GM23338 (cell line): Measurements from ENCODE around the gene NEK10. TPM values are rescaled to one million over a fixed set of nuclear protein-coding genes. Genes with fewer than 3 reads are reported as not detected.

Source experiments
- ATAC-seq: fragments of 200-7000 bp; cut with Tn5 transposase; 3 replicates; pipeline ENCODE4 v1.9.1; 2020
- DNase-seq: peaks from one replicate; pipeline ENCODE4 v3.0.0-alpha.2; 2015; ENCODE audit warnings: low spot score
- H2AFZ ChIP-seq: fragments of 200-600 bp; sonication (generic); 2 replicates; pipeline ENCODE4 v1.8.0; 2016; ENCODE audit warnings: antibody characterized with exemption, mild to moderate bottlenecking, moderate library complexity
- H3F3A ChIP-seq: fragments of 200-600 bp; sonication (generic); replicated peaks from 2 replicates; pipeline ENCODE4 v1.8.0; 2017; ENCODE audit warnings: antibody characterized with exemption, mixed run types, low read depth
- H3K27ac ChIP-seq: fragments of 200-600 bp; sonication (generic); 2 replicates; pipeline ENCODE4 v1.6.1; 2016; ENCODE audit warnings: low read depth
- H3K27me3 ChIP-seq: fragments of 200-600 bp; sonication (generic); 2 replicates; pipeline ENCODE4 v1.8.0; 2016; ENCODE audit warnings: mild to moderate bottlenecking, mixed run types, moderate library complexity; ENCODE audit not compliant: insufficient read depth
- H3K36me3 ChIP-seq: fragments of 200-600 bp; sonication (generic); 2 replicates; pipeline ENCODE4 v1.8.0; 2016; ENCODE audit warnings: mild to moderate bottlenecking; ENCODE audit not compliant: insufficient read depth
- H3K4me1 ChIP-seq: fragments of 200-600 bp; sonication (generic); 2 replicates; pipeline ENCODE4 v1.8.0; 2016; ENCODE audit warnings: mild to moderate bottlenecking, moderate library complexity; ENCODE audit not compliant: insufficient read depth
- H3K4me2 ChIP-seq: fragments of 200-600 bp; sonication (generic); 2 replicates; pipeline ENCODE4 v1.7.1; 2017; ENCODE audit warnings: mixed run types
- H3K4me3 ChIP-seq: fragments of 200-600 bp; sonication (generic); 2 replicates; pipeline ENCODE4 v1.6.1; 2016; ENCODE audit warnings: mixed run types
- H3K79me2 ChIP-seq: fragments of 200-600 bp; sonication (generic); replicated peaks from 2 replicates; pipeline ENCODE4 v1.8.0; 2017; ENCODE audit warnings: mild to moderate bottlenecking; ENCODE audit not compliant: insufficient read depth
- H3K9me2 ChIP-seq: fragments of 200-600 bp; sonication (generic); 2 replicates; pipeline ENCODE4 v1.8.0; 2017; ENCODE audit not compliant: insufficient read depth
- H4K20me1 ChIP-seq: fragments of 200-600 bp; sonication (generic); replicated peaks from 2 replicates; pipeline ENCODE4 v1.8.0; 2017; ENCODE audit warnings: mild to moderate bottlenecking; ENCODE audit not compliant: insufficient read depth
- H3K27ac Mint-ChIP-seq: 2 replicates; pipeline ENCODE4 v1.8.0; 2020; ENCODE audit warnings: inconsistent platforms, mild to moderate bottlenecking, moderate library complexity, mixed read lengths
- H3K27me3 Mint-ChIP-seq: 3 replicates; pipeline ENCODE4 v1.8.0; 2022; ENCODE audit warnings: low read depth, mild to moderate bottlenecking, moderate library complexity, mixed read lengths, inconsistent platforms; ENCODE audit not compliant: insufficient read depth, poor library complexity
- H3K36me3 Mint-ChIP-seq: 3 replicates; pipeline ENCODE4 v1.8.0; 2021; ENCODE audit warnings: low read depth, mild to moderate bottlenecking, inconsistent platforms, moderate library complexity, mixed read lengths
- H3K4me1 Mint-ChIP-seq: 3 replicates; pipeline ENCODE4 v1.8.0; 2020; ENCODE audit warnings: mild to moderate bottlenecking, inconsistent platforms, mixed read lengths
- H3K4me3 Mint-ChIP-seq: 3 replicates; pipeline ENCODE4 v1.8.0; 2021; ENCODE audit warnings: moderate library complexity, mild to moderate bottlenecking, inconsistent platforms, mixed read lengths
- H3K9me3 Mint-ChIP-seq: 3 replicates; pipeline ENCODE4 v1.8.0; 2020; ENCODE audit warnings: moderate library complexity, mild to moderate bottlenecking, inconsistent platforms, mixed read lengths
- CREB1 ChIP-seq: fragments of 250-450 bp; sonication (Bioruptor Pico); IDR thresholded peaks from 2 replicates; pipeline ENCODE4 v1.5.0; 2020; ENCODE audit warnings: low read depth, mild to moderate bottlenecking, moderate library complexity
- EZH2 ChIP-seq: fragments of 200-600 bp; sonication (generic); IDR thresholded peaks from one replicate; pipeline ENCODE4 v1.8.0; 2017; ENCODE audit warnings: antibody characterized with exemption, mild to moderate bottlenecking, low read depth; ENCODE audit not compliant: unreplicated experiment
- EZH2phosphoT487 ChIP-seq: fragments of 200-600 bp; sonication (generic); IDR thresholded peaks from one replicate; pipeline ENCODE4 v1.8.1; 2018; ENCODE audit warnings: antibody characterized with exemption; ENCODE audit not compliant: unreplicated experiment
- JUNB ChIP-seq: IDR thresholded peaks from one replicate; pipeline ENCODE4 v1.6.1; 2016; ENCODE audit warnings: antibody characterized with exemption; ENCODE audit not compliant: unreplicated experiment
- POLR2AphosphoS5 ChIP-seq: IDR thresholded peaks from 2 replicates; pipeline ENCODE4 v1.6.1; 2016; ENCODE audit warnings: antibody characterized with exemption, low read depth
- STAT1 ChIP-seq: IDR thresholded peaks from one replicate; pipeline ENCODE4 v1.6.1; 2016; ENCODE audit warnings: antibody characterized with exemption; ENCODE audit not compliant: unreplicated experiment
- ZNF114 ChIP-seq: fragments of 250-450 bp; sonication (Bioruptor Pico); IDR thresholded peaks from 2 replicates; pipeline ENCODE4 v1.5.0; 2020; ENCODE audit warnings: mild to moderate bottlenecking, moderate library complexity
- ZNF331 ChIP-seq: fragments of 250-450 bp; sonication (Bioruptor Pico); IDR thresholded peaks from 2 replicates; pipeline ENCODE4 v1.5.0; 2020; ENCODE audit warnings: low read depth, mild to moderate bottlenecking, moderate library complexity
- polyA plus RNA-seq: library from polyadenylated mRNA; unstranded; fragments of >200 nt; fragmentation: Nextera tagmentation; extraction: Ambion mirVana; gene quantifications from 2 replicates; pipeline ENCODE4 v1.2.1, GENCODE V29; 2016
- total RNA-seq: library from RNA; depleted of rRNA; stranded (reverse); fragments of >200 nt; shearing (Covaris generic); gene quantifications from 2 replicates; pipeline ENCODE4 v1.2.3, GENCODE V29; 2014
- TF ChIP-seq, protein P1 (sequence below): fragments of 250-450 bp; sonication (Bioruptor Pico); IDR thresholded peaks from 2 replicates; pipeline ENCODE4 v1.5.0; 2020; ENCODE audit warnings: mild to moderate bottlenecking, moderate library complexity
- TF ChIP-seq, protein P2 (sequence below): IDR thresholded peaks from one replicate; pipeline ENCODE4 v1.6.1; 2018; ENCODE audit warnings: antibody characterized with exemption; ENCODE audit not compliant: unreplicated experiment
- TF ChIP-seq, protein P3 (sequence below), 2 experiments: fragments of 200-600 bp in 1 of 2; sonication (generic) in 1 of 2; conservative IDR thresholded peaks; 2 replicates each; pipeline versions ENCODE4 v1.5.1 to v1.6.1; 2016 to 2017; ENCODE audit warnings: antibody characterized with exemption in 2 of 2, low read depth in 2 of 2, mild to moderate bottlenecking in 2 of 2, moderate library complexity in 1 of 2
- TF ChIP-seq, protein P4 (sequence below): IDR thresholded peaks from 2 replicates; pipeline ENCODE4 v1.6.1; 2016; ENCODE audit warnings: antibody characterized with exemption

Gene NEK10
- total and polyA plus RNA-seq, 2 experiments from 2014 or later = 0.55 to 2.0 TPM

DNA sequence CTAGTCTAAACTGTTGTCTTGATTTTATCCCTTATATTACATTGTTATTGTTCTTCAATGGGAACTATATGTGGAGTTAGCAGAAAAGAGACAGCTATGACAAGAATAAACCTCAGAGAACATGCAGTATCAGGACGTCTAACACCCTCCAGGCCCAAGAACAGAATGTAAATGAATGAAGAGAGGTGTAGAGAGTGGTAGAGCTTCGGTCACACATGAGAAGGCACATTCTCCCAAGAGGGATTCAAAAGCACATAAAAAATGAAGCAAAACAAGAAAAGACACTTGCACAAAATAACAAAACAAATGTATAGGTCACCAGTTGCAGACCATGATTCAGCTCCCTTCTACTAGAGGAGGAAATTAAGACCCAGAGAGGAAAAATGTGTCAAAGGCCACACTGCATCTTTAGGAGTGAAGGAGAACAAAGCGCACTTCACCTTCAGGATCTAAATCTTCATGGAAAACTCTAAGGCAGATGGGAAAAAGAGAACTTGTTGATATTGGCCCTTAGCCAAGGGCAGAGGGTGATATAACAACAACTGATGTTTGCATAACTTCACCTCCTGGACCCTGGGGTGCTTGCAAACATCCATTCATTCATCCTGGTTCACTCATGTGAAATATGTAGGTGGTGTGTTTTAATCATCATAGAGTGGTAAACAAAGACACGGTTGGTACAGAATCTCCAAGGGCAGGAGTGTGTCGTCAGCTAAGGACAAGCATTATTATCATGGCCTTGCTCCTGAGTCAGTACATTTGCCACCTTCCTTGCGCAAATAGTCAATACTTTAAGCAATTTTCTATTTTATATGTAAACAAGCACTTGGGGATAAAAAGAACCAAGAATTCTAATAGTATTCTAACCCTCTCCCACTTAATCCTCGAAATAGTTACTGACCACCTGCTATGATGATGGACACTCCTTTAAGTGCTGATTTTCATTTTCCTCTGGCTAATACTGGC, 8.8 kb downstream of the NEK10 start:
- H3K27ac ChIP-seq = no peak overlapping the region
- H3F3A ChIP-seq = no peaks in the 10 kb centered on the region
- Mint-ChIP-seq H3K4me3 (no peak overlapping the region), H3K4me1 (peaks cover 15% of the 10 kb centered on the region), H3K9me3 (no peaks in the 10 kb centered on the region; the same call in 2 of the 3 replicates), H3K36me3 (peaks cover 3% of the 10 kb centered on the region; the same call in 1 of the 3 replicates), H3K27ac (no peak overlapping the region), H3K27me3 (peaks cover 4% of the 10 kb centered on the region)
- no peaks in the 10 kb centered on the region for H4K20me1 ChIP-seq
- H3K4me3 ChIP-seq = no peak overlapping the region
- H3K79me2 ChIP-seq = no peaks in the 10 kb centered on the region
- DNase-seq (no peak), ATAC-seq (no peak)
- no peak overlapping the region for H2AFZ ChIP-seq
- TF ChIP-seq POLR2AphosphoS5 = no peak
- TF ChIP-seq JUNB = no peak
- TF ChIP-seq CREB1 = no peak
- TF ChIP-seq STAT1 = no peak
- no peak for TF ChIP-seq ZNF114 (CRISPR knock-in tag)
- TF ChIP-seq, protein P1, sequence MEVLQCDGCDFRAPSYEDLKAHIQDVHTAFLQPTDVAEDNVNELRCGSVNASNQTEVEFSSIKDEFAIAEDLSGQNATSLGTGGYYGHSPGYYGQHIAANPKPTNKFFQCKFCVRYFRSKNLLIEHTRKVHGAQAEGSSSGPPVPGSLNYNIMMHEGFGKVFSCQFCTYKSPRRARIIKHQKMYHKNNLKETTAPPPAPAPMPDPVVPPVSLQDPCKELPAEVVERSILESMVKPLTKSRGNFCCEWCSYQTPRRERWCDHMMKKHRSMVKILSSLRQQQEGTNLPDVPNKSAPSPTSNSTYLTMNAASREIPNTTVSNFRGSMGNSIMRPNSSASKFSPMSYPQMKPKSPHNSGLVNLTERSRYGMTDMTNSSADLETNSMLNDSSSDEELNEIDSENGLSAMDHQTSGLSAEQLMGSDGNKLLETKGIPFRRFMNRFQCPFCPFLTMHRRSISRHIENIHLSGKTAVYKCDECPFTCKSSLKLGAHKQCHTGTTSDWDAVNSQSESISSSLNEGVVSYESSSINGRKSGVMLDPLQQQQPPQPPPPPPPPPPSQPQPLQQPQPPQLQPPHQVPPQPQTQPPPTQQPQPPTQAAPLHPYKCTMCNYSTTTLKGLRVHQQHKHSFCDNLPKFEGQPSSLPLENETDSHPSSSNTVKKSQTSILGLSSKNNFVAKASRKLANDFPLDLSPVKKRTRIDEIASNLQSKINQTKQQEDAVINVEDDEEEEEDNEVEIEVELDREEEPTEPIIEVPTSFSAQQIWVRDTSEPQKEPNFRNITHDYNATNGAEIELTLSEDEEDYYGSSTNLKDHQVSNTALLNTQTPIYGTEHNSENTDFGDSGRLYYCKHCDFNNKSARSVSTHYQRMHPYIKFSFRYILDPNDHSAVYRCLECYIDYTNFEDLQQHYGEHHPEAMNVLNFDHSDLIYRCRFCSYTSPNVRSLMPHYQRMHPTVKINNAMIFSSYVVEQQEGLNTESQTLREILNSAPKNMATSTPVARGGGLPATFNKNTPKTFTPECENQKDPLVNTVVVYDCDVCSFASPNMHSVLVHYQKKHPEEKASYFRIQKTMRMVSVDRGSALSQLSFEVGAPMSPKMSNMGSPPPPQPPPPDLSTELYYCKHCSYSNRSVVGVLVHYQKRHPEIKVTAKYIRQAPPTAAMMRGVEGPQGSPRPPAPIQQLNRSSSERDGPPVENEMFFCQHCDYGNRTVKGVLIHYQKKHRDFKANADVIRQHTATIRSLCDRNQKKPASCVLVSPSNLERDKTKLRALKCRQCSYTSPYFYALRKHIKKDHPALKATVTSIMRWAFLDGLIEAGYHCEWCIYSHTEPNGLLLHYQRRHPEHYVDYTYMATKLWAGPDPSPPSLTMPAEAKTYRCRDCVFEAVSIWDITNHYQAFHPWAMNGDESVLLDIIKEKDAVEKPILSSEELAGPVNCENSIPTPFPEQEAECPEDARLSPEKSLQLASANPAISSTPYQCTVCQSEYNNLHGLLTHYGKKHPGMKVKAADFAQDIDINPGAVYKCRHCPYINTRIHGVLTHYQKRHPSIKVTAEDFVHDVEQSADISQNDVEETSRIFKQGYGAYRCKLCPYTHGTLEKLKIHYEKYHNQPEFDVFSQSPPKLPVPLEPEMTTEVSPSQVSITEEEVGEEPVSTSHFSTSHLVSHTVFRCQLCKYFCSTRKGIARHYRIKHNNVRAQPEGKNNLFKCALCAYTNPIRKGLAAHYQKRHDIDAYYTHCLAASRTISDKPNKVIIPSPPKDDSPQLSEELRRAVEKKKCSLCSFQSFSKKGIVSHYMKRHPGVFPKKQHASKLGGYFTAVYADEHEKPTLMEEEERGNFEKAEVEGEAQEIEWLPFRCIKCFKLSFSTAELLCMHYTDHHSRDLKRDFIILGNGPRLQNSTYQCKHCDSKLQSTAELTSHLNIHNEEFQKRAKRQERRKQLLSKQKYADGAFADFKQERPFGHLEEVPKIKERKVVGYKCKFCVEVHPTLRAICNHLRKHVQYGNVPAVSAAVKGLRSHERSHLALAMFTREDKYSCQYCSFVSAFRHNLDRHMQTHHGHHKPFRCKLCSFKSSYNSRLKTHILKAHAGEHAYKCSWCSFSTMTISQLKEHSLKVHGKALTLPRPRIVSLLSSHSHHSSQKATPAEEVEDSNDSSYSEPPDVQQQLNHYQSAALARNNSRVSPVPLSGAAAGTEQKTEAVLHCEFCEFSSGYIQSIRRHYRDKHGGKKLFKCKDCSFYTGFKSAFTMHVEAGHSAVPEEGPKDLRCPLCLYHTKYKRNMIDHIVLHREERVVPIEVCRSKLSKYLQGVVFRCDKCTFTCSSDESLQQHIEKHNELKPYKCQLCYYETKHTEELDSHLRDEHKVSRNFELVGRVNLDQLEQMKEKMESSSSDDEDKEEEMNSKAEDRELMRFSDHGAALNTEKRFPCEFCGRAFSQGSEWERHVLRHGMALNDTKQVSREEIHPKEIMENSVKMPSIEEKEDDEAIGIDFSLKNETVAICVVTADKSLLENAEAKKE (CRISPR knock-in tag) = no peak
- no peak for TF ChIP-seq EZH2
- no peak for TF ChIP-seq EZH2phosphoT487
- TF ChIP-seq, protein P2, sequence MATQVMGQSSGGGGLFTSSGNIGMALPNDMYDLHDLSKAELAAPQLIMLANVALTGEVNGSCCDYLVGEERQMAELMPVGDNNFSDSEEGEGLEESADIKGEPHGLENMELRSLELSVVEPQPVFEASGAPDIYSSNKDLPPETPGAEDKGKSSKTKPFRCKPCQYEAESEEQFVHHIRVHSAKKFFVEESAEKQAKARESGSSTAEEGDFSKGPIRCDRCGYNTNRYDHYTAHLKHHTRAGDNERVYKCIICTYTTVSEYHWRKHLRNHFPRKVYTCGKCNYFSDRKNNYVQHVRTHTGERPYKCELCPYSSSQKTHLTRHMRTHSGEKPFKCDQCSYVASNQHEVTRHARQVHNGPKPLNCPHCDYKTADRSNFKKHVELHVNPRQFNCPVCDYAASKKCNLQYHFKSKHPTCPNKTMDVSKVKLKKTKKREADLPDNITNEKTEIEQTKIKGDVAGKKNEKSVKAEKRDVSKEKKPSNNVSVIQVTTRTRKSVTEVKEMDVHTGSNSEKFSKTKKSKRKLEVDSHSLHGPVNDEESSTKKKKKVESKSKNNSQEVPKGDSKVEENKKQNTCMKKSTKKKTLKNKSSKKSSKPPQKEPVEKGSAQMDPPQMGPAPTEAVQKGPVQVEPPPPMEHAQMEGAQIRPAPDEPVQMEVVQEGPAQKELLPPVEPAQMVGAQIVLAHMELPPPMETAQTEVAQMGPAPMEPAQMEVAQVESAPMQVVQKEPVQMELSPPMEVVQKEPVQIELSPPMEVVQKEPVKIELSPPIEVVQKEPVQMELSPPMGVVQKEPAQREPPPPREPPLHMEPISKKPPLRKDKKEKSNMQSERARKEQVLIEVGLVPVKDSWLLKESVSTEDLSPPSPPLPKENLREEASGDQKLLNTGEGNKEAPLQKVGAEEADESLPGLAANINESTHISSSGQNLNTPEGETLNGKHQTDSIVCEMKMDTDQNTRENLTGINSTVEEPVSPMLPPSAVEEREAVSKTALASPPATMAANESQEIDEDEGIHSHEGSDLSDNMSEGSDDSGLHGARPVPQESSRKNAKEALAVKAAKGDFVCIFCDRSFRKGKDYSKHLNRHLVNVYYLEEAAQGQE = no peak
- TF ChIP-seq, protein P3, sequence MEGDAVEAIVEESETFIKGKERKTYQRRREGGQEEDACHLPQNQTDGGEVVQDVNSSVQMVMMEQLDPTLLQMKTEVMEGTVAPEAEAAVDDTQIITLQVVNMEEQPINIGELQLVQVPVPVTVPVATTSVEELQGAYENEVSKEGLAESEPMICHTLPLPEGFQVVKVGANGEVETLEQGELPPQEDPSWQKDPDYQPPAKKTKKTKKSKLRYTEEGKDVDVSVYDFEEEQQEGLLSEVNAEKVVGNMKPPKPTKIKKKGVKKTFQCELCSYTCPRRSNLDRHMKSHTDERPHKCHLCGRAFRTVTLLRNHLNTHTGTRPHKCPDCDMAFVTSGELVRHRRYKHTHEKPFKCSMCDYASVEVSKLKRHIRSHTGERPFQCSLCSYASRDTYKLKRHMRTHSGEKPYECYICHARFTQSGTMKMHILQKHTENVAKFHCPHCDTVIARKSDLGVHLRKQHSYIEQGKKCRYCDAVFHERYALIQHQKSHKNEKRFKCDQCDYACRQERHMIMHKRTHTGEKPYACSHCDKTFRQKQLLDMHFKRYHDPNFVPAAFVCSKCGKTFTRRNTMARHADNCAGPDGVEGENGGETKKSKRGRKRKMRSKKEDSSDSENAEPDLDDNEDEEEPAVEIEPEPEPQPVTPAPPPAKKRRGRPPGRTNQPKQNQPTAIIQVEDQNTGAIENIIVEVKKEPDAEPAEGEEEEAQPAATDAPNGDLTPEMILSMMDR (conservative IDR thresholded peaks at IDR 0.05; ENCODE audit: low read depth in 2 of 2) = no peak
- TF ChIP-seq, protein P4, sequence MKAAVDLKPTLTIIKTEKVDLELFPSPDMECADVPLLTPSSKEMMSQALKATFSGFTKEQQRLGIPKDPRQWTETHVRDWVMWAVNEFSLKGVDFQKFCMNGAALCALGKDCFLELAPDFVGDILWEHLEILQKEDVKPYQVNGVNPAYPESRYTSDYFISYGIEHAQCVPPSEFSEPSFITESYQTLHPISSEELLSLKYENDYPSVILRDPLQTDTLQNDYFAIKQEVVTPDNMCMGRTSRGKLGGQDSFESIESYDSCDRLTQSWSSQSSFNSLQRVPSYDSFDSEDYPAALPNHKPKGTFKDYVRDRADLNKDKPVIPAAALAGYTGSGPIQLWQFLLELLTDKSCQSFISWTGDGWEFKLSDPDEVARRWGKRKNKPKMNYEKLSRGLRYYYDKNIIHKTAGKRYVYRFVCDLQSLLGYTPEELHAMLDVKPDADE = no peak
- no peak for TF ChIP-seq ZNF331 (CRISPR knock-in tag)
- H3K4me2 ChIP-seq = no peak overlapping the region
- no peaks in the 10 kb centered on the region for H3K9me2 ChIP-seq
- H3K36me3 ChIP-seq = no peaks in the 10 kb centered on the region
- H3K27me3 ChIP-seq = no peaks in the 10 kb centered on the region
- peaks cover 4% of the 10 kb centered on the region; the same call in 1 of the 2 replicates for H3K4me1 ChIP-seq
